Stomach (tissue), 4 donors: ENCODE measurements around the gene BLACAT1.

ENCODE experiments used
- CTCF ChIP-seq, 7 experiments: fragments of 450-650 bp in 4 of 7; fragments of 200-600 bp in 3 of 7; sonication (generic) in 3 of 7; IDR thresholded peaks; one replicate each; pipeline ENCODE4 v1.5.1; 2016 to 2019; ENCODE audit warnings: antibody characterized with exemption in 7 of 7, control low read depth in 2 of 7, mild to moderate bottlenecking in 1 of 7
- POLR2AphosphoS5 ChIP-seq, 3 donors: sonication (generic); formaldehyde crosslinking; IDR thresholded peaks; one replicate each; pipeline ENCODE4 v1.6.1; 2016; ENCODE audit warnings: antibody characterized with exemption in 3 of 3

GRCh38 chr1:205442051-205442725 lies 13.7 kb downstream of the BLACAT1 start:
- no peak for TF ChIP-seq CTCF (IDR thresholded peaks at IDR 0.05)
- TF ChIP-seq POLR2AphosphoS5 (IDR thresholded peaks at IDR 0.05): no peak
